GM19099 (cell line): ENCODE data around the gene OR11H12.
"Not testable (repeated sequence)": the region's sequence is repeated elsewhere in the genome, so short reads cannot be mapped to it uniquely, and the experiment has no call there.

Source experiments
- POLR2A ChIP-seq: IDR thresholded peaks from 3 replicates; pipeline ENCODE4 v1.6.1; 2011; ENCODE audit warnings: low read depth; ENCODE audit not compliant: insufficient read length; ENCODE audit errors: extremely low read depth

OR11H12 gene

GRCh38 chr14:18600817-18601216, at the start of gene OR11H12:
OR11H12 (plus strand) TSS chr14:18601117; CDS start chr14:18601117, 0 bp downstream.
- TF ChIP-seq POLR2A: not testable (repeated sequence)
